Kidney (tissue), 14 donors: ENCODE results near the gene SLC7A6OS. TPM values are rescaled to one million over a fixed set of nuclear protein-coding genes. Genes with fewer than 3 reads are reported as not detected.
A peak's percentile ranks its signal among the peaks of the same experiment; 100 is the strongest.

Source experiments
- DNase-seq, 5 donors: peaks; one replicate each; pipeline ENCODE4 v3.0.0-alpha.2; 2013 to 2020
- FAIRE-seq: peaks from 2 replicates; lab custom pipeline; 2012; peaks lifted over from hg19 to GRCh38; lab: Jason Lieb, UNC
- H3K27ac ChIP-seq, 2 donors: one replicate each; pipeline ENCODE4 v1.7.0; 2013; ENCODE audit warnings: low read depth in 2 of 2, low read length in 2 of 2, inconsistent platforms in 1 of 2
- H3K27me3 ChIP-seq: one replicate; pipeline ENCODE4 v1.7.1; 2013; ENCODE audit warnings: low read length, inconsistent platforms; ENCODE audit not compliant: control insufficient read depth, insufficient read depth
- H3K36me3 ChIP-seq, 3 donors: one replicate each; pipeline versions ENCODE4 v1.7.0 to v1.7.1; 2013; ENCODE audit warnings: low read length in 3 of 3, control low read depth in 1 of 3, inconsistent platforms in 1 of 3; ENCODE audit not compliant: insufficient read depth in 3 of 3, control insufficient read depth in 2 of 3
- H3K4me1 ChIP-seq, 3 donors: one replicate each; pipeline versions ENCODE4 v1.7.0 to v1.7.1; 2013; ENCODE audit warnings: low read length in 3 of 3, inconsistent platforms in 1 of 3, low read depth in 1 of 3; ENCODE audit not compliant: control insufficient read depth in 2 of 3, insufficient read depth in 2 of 3
- H3K4me3 ChIP-seq, 3 donors: one replicate each; pipeline versions ENCODE4 v1.7.0 to v1.8.1; 2013; ENCODE audit warnings: low read length in 3 of 3, control low read depth in 1 of 3, inconsistent platforms in 1 of 3
- H3K9ac ChIP-seq, 3 donors: one replicate each; pipeline versions ENCODE4 v1.7.0 to v1.7.1; 2013; ENCODE audit warnings: low read length in 3 of 3, control low read depth in 1 of 3, inconsistent platforms in 1 of 3
- H3K9me3 ChIP-seq, 3 donors: one replicate each; pipeline versions ENCODE4 v1.7.0 to v1.7.1; 2013; ENCODE audit warnings: low read length in 3 of 3, control low read depth in 1 of 3, inconsistent platforms in 1 of 3; ENCODE audit not compliant: control insufficient read depth in 2 of 3, insufficient read depth in 1 of 3
- intact Hi-C: fragments of 100-400 bp; cut with DNase I; formaldehyde crosslinking; loops from one replicate; pipeline ENCODE4 v1.11.1; 2022
- polyA plus RNA-seq: library from polyadenylated mRNA; stranded (reverse); fragments of 350-450 nt; fragmentation: Illumina TruSeq; extraction: RNeasy Lipid Tissue Mini Kit (QIAGEN cat#74804); gene quantifications from one replicate; pipeline ENCODE4 v1.2.3, GENCODE V29; 2014; ENCODE audit warnings: low read depth, low replicate concordance; ENCODE audit not compliant: insufficient read depth
- total RNA-seq: library from RNA; stranded (reverse); fragmentation: NEBNext Ultra II Directional; extraction: Animal tissue kit (Norgen Biotek cat#: 25700); gene quantifications from one replicate; pipeline ENCODE4 v1.2.1, GENCODE V29; 2021
- TF ChIP-seq, protein P1 (sequence below): IDR thresholded peaks from 3 replicates; pipeline ENCODE4 v1.5.1; 2012; ENCODE audit warnings: mild to moderate bottlenecking, moderate library complexity, borderline replicate concordance; ENCODE audit not compliant: insufficient read depth; ENCODE audit errors: extremely low read depth
- donor health status: control.
- donor health status: control.
- donor health status: control.
- donor health status: control.
- donor health status: control.
- donor health status: DM: yes; HTN: yes; CAD: no.
- donor health status: Normal renal cell carcinoma (clear cell type).

The SLC7A6OS gene
- total and polyA plus RNA-seq, 2 donors from 2014 or later = 9.2 to 20.3 TPM

DNA sequence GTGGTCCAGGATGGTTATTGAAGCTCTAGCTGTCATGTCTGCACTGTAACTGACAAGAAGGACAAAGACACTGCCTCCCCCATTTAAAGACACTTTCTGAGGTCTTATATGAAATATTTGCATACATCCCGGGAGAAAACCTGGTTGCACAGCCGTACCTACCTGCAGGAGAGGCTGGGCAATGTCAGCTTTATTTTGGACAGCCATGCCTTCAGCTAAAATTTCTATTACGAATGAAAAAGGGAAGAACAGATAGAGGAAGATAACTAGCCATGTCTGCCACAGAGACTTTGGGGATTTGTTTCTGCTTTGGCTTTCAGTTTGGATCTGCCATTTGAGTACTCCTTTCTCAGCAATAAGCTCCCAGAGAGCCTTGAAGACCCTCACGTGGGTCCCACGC, 27.4 kb downstream of the SLC7A6OS start:
- intact Hi-C loops = no loop called here
- TF ChIP-seq, protein P1, sequence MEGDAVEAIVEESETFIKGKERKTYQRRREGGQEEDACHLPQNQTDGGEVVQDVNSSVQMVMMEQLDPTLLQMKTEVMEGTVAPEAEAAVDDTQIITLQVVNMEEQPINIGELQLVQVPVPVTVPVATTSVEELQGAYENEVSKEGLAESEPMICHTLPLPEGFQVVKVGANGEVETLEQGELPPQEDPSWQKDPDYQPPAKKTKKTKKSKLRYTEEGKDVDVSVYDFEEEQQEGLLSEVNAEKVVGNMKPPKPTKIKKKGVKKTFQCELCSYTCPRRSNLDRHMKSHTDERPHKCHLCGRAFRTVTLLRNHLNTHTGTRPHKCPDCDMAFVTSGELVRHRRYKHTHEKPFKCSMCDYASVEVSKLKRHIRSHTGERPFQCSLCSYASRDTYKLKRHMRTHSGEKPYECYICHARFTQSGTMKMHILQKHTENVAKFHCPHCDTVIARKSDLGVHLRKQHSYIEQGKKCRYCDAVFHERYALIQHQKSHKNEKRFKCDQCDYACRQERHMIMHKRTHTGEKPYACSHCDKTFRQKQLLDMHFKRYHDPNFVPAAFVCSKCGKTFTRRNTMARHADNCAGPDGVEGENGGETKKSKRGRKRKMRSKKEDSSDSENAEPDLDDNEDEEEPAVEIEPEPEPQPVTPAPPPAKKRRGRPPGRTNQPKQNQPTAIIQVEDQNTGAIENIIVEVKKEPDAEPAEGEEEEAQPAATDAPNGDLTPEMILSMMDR = no peak
- peaks cover 0 to 21% (median 8%) of the 10 kb centered on the region in 3 donors for H3K4me1 ChIP-seq
- no peak overlapping the region for H3K9ac ChIP-seq
- DNase-seq (no peak), FAIRE-seq (no peak)
- H3K9me3 ChIP-seq = no peaks in the 10 kb centered on the region
- H3K27me3 ChIP-seq = no peaks in the 10 kb centered on the region
- no peak overlapping the region for H3K4me3 ChIP-seq
- peaks cover 0 to 3% (median 3%) of the 10 kb centered on the region in 3 donors for H3K36me3 ChIP-seq
- H3K27ac ChIP-seq = peak overlapping the region in 1 of 2 donors; percentile 61

DNA sequence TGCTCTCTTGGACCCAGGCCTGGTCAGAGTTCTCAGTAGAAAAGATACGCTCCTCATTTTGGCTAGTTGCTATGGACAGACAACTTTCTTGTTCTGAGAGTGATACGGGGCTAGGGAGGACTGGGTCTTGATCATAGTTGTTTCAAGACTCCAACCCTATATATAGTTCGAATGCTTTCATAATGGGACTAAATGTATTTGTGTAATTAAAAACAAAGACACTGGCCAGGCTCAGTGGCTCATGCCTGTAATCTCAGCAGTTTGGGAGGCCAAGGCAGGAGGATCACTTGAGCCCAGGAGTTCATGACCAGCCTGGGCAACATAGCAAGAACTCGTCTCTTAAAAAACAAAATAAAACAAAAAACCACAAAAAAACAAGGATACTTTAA, 28.7 kb downstream of the SLC7A6OS start:
- H3K4me1 ChIP-seq = peaks cover 0 to 12% (median 4%) of the 10 kb centered on the region in 3 donors
- H3K27ac ChIP-seq = peak overlapping the region in 1 of 2 donors; percentile 20
- no peaks in the 10 kb centered on the region for H3K9me3 ChIP-seq
- TF ChIP-seq, protein P1 = no peak
- no peak overlapping the region for H3K9ac ChIP-seq
- H3K36me3 ChIP-seq = no peaks in the 10 kb centered on the region
- no peak overlapping the region for H3K4me3 ChIP-seq
- no peaks in the 10 kb centered on the region for H3K27me3 ChIP-seq
- no peak for DNase-seq
- FAIRE-seq = no peak
- intact Hi-C loops = no loop called here

DNA sequence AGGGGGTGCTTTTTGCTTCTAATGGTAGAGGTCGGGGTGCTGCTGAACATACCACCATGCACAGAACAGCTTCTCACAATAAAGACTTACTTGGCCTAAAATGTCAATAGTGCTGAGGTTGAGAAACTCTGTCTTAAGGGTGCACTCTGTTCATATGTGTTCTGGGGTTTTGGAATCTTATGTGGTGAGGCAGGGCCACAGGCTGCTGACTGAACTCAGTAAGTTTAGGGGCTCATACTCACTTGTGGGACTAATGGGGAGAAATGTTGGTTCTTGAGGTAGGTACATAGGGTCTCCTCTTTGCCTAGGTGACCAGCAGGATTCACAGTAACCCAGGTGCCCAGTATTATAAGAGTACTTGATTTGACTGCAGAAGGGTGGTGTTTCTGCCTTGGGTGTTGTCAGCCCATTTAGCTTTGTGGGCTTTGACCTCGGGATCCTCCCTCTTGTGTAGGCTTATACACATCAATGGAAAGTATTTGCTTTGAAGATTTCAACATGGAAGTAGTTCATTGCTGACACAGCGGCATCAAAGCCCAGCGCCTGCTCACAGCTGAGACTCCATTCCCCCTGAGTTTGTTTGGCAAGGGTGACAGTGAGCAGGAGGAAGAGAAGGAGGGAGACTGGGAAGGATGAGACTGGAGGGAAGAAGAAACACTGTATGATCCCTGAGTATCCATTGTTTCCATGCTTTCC, 29.2 kb downstream of the SLC7A6OS start:
- TF ChIP-seq, protein P1 = no peak
- Histone ChIP-seq H3K27ac (peak overlapping the region; percentile 41 to 79), H3K9me3 (no peaks in the 10 kb centered on the region), H3K27me3 (no peaks in the 10 kb centered on the region), H3K36me3 (no peaks in the 10 kb centered on the region), H3K4me1 (peaks cover 0 to 10% (median 4%) of the 10 kb centered on the region in 3 donors), H3K4me3 (no peak overlapping the region), H3K9ac (peak overlapping the region in 1 of 3 donors; percentile 44)
- DNase-seq = no peak
- FAIRE-seq = no peak
- intact Hi-C loops = no loop called here
